K562 (cell line): ENCODE data around the gene KEL. TPM values are rescaled to one million over a fixed set of nuclear protein-coding genes. Genes with fewer than 3 reads are reported as not detected.

ENCODE experiments used
- BCOR ChIP-seq: fragments of 450-650 bp; IDR thresholded peaks from 2 replicates; pipeline ENCODE4 v1.6.1; 2016
- EHMT2 ChIP-seq: fragments of 450-650 bp; IDR thresholded peaks from 2 replicates; pipeline ENCODE4 v1.6.1; 2018; ENCODE audit warnings: antibody characterized with exemption
- FOXA1 ChIP-seq: fragments of 450-650 bp; IDR thresholded peaks from 2 replicates; pipeline ENCODE4 v1.6.1; 2016; ENCODE audit warnings: mild to moderate bottlenecking, borderline replicate concordance
- GATA2 ChIP-seq: sonication (generic); formaldehyde crosslinking; IDR thresholded peaks from 2 replicates; pipeline ENCODE4 v1.4.0; 2020; ENCODE audit warnings: mild to moderate bottlenecking, missing genetic modification reagents
- HDAC2 ChIP-seq: fragments of 450-650 bp; IDR thresholded peaks from 2 replicates; pipeline ENCODE4 v1.6.1; 2016; ENCODE audit warnings: mild to moderate bottlenecking
- HMG20A ChIP-seq: fragments of 450-650 bp; formaldehyde crosslinking; conservative IDR thresholded peaks from 2 replicates; pipeline ENCODE4 v1.4.0; 2020; ENCODE audit warnings: mild to moderate bottlenecking, mixed read lengths
- IRF1 ChIP-seq: sonication (generic); formaldehyde crosslinking; IDR thresholded peaks from 2 replicates; pipeline ENCODE4 v1.8.0; 2022; ENCODE audit warnings: missing genetic modification reagents, mild to moderate bottlenecking, borderline replicate concordance
- KLF16 ChIP-seq: IDR thresholded peaks from 2 replicates; pipeline ENCODE4 v1.6.1; 2016; ENCODE audit warnings: antibody characterized with exemption
- MAFG ChIP-seq: fragments of 450-650 bp; conservative IDR thresholded peaks from 2 replicates; pipeline ENCODE4 v1.6.1; 2016; ENCODE audit warnings: missing genetic modification characterization, missing compliant biosample characterization
- NELFE ChIP-seq: IDR thresholded peaks from 2 replicates; pipeline ENCODE4 v1.6.1; 2011; ENCODE audit warnings: mild to moderate bottlenecking; ENCODE audit not compliant: insufficient read depth, insufficient read length
- NFATC3 ChIP-seq: fragments of 450-650 bp; IDR thresholded peaks from 2 replicates; pipeline ENCODE4 v1.6.1; 2017; ENCODE audit warnings: mild to moderate bottlenecking
- NFXL1 ChIP-seq: fragments of 450-650 bp; formaldehyde crosslinking; IDR thresholded peaks from 2 replicates; pipeline ENCODE4 v1.4.0; 2021; ENCODE audit warnings: mild to moderate bottlenecking
- POU5F1 ChIP-seq: fragments of 150-350 bp; IDR thresholded peaks from 2 replicates; pipeline ENCODE4 v1.6.1; 2014; ENCODE audit warnings: borderline replicate concordance, low read length, low read depth, mild to moderate bottlenecking; ENCODE audit not compliant: partially characterized antibody
- RFX1 ChIP-seq: fragments of 450-650 bp; IDR thresholded peaks from 2 replicates; pipeline ENCODE4 v1.6.1; 2016; ENCODE audit warnings: mild to moderate bottlenecking, moderate library complexity
- SIN3B ChIP-seq: fragments of 450-650 bp; IDR thresholded peaks from 2 replicates; pipeline ENCODE4 v1.6.1; 2017; ENCODE audit warnings: low read depth, mild to moderate bottlenecking, moderate library complexity
- ZBTB1 ChIP-seq: sonication (generic); formaldehyde crosslinking; IDR thresholded peaks from 2 replicates; pipeline ENCODE4 v1.8.1; 2023; ENCODE audit warnings: missing genetic modification reagents, low read depth, mild to moderate bottlenecking, borderline replicate concordance
- ZNF263 ChIP-seq: sonication (generic); formaldehyde crosslinking; IDR thresholded peaks from 2 replicates; pipeline ENCODE4 v1.8.0; 2022; ENCODE audit warnings: mild to moderate bottlenecking, missing genetic modification reagents, borderline replicate concordance
- ZNF354B ChIP-seq: fragments of 250-450 bp; sonication (Bioruptor Pico); IDR thresholded peaks from 2 replicates; pipeline ENCODE4 v1.4.0; 2020
- polyA plus RNA-seq, 8 experiments: library from polyadenylated mRNA; depleted of rRNA in 4 of 8; stranded (reverse) in 5 of 8; unstranded in 3 of 8; fragments of >200 nt; fragmentation: Nextera tagmentation in 2 of 8; fragmentation: Illumina TruSeq in 1 of 8; extraction: Ambion mirVana in 2 of 8; extraction: Trizol in 1 of 8; gene quantifications; 2 replicates each; pipeline versions ENCODE4 v1.2.1 to v1.2.3, GENCODE V29; 2011 to 2014; ENCODE audit warnings: inconsistent platforms in 1 of 8, missing spikeins in 1 of 8
- total RNA-seq, 7 experiments: library from RNA; depleted of rRNA in 6 of 7; stranded (reverse); fragments of >200 nt in 6 of 7; fragmentation: Illumina TruSeq in 2 of 7; extraction: Trizol in 2 of 7; gene quantifications; 2 replicates each; pipeline versions ENCODE4 v1.2.1 to v1.2.3, GENCODE V29; 2011 to 2021; ENCODE audit warnings: low replicate concordance in 1 of 7
- TF ChIP-seq, protein P1 (sequence below): fragments of 450-650 bp; formaldehyde crosslinking; conservative IDR thresholded peaks from 2 replicates; pipeline ENCODE4 v1.4.0; 2022; ENCODE audit warnings: mild to moderate bottlenecking, missing genetic modification characterization
- TF ChIP-seq, protein P2 (sequence below): fragments of 450-650 bp; IDR thresholded peaks from 2 replicates; pipeline ENCODE4 v1.7.0; 2016; ENCODE audit warnings: borderline replicate concordance
- TF ChIP-seq, protein P3 (sequence below): fragments of 450-650 bp; formaldehyde crosslinking; IDR thresholded peaks from 2 replicates; pipeline ENCODE4 v1.4.0; 2020; ENCODE audit warnings: mild to moderate bottlenecking, mixed read lengths
- TF ChIP-seq, protein P4 (sequence below): fragments of 200-800 bp; sonication (Bioruptor generic); IDR thresholded peaks from 2 replicates; pipeline ENCODE4 v1.6.1; 2017; ENCODE audit warnings: missing genetic modification characterization, missing compliant biosample characterization

KEL gene
- total and polyA plus RNA-seq, 9 of the 15 experiments (the other 6 are each of a cell fraction or from before 2014, with no cell fraction given): 9.0 to 47.4 (median 22.2) TPM

- TF ChIP-seq IRF1 (CRISPR knock-in tag): no peak
- no peak for TF ChIP-seq SIN3B
- TF ChIP-seq, protein P1, sequence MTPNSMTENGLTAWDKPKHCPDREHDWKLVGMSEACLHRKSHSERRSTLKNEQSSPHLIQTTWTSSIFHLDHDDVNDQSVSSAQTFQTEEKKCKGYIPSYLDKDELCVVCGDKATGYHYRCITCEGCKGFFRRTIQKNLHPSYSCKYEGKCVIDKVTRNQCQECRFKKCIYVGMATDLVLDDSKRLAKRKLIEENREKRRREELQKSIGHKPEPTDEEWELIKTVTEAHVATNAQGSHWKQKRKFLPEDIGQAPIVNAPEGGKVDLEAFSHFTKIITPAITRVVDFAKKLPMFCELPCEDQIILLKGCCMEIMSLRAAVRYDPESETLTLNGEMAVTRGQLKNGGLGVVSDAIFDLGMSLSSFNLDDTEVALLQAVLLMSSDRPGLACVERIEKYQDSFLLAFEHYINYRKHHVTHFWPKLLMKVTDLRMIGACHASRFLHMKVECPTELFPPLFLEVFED (CRISPR knock-in tag): no peak
- TF ChIP-seq FOXA1: no peak
- no peak for TF ChIP-seq MAFG
- TF ChIP-seq ZNF263 (CRISPR knock-in tag): no peak
- TF ChIP-seq, protein P2, sequence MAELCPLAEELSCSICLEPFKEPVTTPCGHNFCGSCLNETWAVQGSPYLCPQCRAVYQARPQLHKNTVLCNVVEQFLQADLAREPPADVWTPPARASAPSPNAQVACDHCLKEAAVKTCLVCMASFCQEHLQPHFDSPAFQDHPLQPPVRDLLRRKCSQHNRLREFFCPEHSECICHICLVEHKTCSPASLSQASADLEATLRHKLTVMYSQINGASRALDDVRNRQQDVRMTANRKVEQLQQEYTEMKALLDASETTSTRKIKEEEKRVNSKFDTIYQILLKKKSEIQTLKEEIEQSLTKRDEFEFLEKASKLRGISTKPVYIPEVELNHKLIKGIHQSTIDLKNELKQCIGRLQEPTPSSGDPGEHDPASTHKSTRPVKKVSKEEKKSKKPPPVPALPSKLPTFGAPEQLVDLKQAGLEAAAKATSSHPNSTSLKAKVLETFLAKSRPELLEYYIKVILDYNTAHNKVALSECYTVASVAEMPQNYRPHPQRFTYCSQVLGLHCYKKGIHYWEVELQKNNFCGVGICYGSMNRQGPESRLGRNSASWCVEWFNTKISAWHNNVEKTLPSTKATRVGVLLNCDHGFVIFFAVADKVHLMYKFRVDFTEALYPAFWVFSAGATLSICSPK: no peak
- no peak for TF ChIP-seq HMG20A (CRISPR knock-in tag)
- no peak for TF ChIP-seq POU5F1
- TF ChIP-seq ZBTB1 (CRISPR knock-in tag): no peak
- TF ChIP-seq NFATC3: no peak
- TF ChIP-seq BCOR: 0 out of 2 replicates have a peak, but pooled peaks have one; percentile 25
- TF ChIP-seq RFX1: no peak
- TF ChIP-seq NFXL1: no peak
- no peak for TF ChIP-seq ZNF354B (CRISPR knock-in tag)
- TF ChIP-seq NELFE: no peak
- 0 out of 2 replicates have a peak, but pooled peaks have one; percentile 88 for TF ChIP-seq HDAC2
- no peak for TF ChIP-seq KLF16
- TF ChIP-seq, protein P3, sequence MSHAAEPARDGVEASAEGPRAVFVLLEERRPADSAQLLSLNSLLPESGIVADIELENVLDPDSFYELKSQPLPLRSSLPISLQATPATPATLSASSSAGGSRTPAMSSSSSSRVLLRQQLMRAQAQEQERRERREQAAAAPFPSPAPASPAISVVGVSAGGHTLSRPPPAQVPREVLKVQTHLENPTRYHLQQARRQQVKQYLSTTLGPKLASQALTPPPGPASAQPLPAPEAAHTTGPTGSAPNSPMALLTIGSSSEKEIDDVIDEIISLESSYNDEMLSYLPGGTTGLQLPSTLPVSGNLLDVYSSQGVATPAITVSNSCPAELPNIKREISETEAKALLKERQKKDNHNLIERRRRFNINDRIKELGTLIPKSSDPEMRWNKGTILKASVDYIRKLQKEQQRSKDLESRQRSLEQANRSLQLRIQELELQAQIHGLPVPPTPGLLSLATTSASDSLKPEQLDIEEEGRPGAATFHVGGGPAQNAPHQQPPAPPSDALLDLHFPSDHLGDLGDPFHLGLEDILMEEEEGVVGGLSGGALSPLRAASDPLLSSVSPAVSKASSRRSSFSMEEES (CRISPR knock-in tag): no peak
- peak; percentile 39; the same call in 1 of the 2 replicates for TF ChIP-seq GATA2 (CRISPR knock-in tag)
- TF ChIP-seq, protein P4, sequence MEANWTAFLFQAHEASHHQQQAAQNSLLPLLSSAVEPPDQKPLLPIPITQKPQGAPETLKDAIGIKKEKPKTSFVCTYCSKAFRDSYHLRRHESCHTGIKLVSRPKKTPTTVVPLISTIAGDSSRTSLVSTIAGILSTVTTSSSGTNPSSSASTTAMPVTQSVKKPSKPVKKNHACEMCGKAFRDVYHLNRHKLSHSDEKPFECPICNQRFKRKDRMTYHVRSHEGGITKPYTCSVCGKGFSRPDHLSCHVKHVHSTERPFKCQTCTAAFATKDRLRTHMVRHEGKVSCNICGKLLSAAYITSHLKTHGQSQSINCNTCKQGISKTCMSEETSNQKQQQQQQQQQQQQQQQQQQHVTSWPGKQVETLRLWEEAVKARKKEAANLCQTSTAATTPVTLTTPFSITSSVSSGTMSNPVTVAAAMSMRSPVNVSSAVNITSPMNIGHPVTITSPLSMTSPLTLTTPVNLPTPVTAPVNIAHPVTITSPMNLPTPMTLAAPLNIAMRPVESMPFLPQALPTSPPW: no peak
- peak; percentile 81; the same call in 1 of the 2 replicates for TF ChIP-seq EHMT2
Measured at GRCh38 chr7:142964502-142965246, 2.5 kb upstream of the KEL start (continued).
